HG03025 (cell line): ENCODE results near the gene DLG1.
"Not testable (repeated sequence)": the region's sequence is repeated elsewhere in the genome, so short reads cannot be mapped to it uniquely, and the experiment has no call there.

ENCODE experiments used
- ATAC-seq: cut with Tn5 transposase; IDR thresholded peaks from one replicate; pipeline ENCODE4 v1.9.1; 2021; ENCODE audit warnings: mild to moderate bottlenecking, moderate library complexity; ENCODE audit not compliant: unreplicated experiment, low FRiP score

The DLG1 gene

DNA sequence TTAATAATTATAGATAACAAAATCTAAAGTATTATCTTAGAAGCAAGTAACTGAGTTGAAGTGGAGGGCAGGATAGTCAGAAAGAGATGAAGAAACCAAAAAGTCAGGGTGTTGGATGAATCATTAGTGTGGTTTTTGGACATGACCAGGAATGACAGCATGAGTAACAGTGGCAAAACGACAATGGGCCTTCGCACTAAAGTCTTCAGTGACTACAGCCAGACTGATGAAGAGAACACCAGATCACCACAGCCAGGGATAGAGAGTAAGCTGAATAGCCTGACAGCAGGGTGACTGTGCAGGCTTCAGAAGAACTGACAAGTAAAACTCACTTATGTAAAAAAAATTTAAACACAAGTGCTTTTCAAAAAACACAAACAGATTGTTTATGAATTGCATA, 172.8 kb downstream of the DLG1 start:
- ATAC-seq: no peak

GRCh38 chr3:197124713-197125112, 173.7 kb downstream of the DLG1 start:
- no peak for ATAC-seq

GRCh38 chr3:197122394-197122793, 176.0 kb downstream of the DLG1 start:
- no peak for ATAC-seq

DNA sequence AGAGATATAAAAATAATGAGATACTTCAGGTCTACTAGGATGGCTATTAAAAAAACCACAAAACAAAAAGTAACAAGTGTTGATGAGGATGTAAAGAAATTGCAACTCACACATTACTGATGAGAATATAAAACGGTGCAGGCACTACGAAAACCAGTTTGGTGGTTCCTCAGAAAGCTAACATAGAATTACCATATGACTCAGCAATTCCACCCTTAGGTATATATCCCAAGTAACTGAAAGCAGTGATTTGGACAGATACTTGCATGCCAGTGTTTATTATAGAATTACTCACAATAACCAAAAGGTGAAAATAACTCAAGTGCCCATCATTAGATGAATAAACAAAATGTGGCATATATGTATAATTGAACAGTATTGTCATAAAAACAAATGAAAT, 181.3 kb downstream of the DLG1 start:
- ATAC-seq: no peak

- ATAC-seq: no peak
These were observed 184.4 kb downstream of the DLG1 start for GRCh38 chr3:197114007-197114406.

GRCh38 chr3:197111685-197112084, 186.7 kb downstream of the DLG1 start:
- no peak for ATAC-seq

DNA sequence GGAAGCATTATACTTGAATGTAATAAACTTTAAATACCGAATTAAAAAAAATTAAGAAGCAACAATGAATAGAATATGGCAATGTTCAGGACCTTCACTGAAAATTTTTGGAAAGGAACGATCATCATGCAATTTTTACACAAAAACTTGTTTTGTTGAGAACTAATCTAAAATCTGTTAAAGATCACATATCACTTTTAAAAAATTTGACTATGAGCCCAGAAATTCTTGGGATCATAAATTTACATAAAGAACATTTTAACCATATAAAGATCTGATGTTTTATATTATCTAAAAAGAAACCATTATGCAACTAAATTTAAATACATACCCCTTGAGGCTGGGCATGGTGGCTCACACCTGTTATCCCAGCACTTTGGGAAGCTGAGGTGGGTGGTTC, 192.6 kb downstream of the DLG1 start:
- ATAC-seq: no peak

GRCh38 chr3:197104738-197105137, 193.7 kb downstream of the DLG1 start:
- no peak for ATAC-seq

DNA sequence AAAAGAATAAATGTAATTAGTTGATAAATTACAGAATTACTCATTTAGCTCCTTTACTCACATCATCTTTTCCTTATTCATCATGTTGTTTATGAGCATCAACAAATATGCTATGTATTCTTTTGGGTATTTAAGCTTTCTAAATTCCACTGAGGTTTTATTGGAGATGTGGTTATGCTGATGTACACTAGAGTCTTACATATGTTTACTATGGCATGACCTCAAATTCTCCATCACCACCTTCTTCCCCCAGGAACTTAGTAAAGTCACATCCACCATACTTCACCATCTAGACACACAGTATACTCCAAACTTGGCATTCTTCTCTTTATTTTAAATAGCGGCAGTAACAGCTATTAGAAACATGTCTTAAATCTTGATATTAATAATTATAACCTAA, 194.6 kb downstream of the DLG1 start:
- ATAC-seq: no peak

DNA sequence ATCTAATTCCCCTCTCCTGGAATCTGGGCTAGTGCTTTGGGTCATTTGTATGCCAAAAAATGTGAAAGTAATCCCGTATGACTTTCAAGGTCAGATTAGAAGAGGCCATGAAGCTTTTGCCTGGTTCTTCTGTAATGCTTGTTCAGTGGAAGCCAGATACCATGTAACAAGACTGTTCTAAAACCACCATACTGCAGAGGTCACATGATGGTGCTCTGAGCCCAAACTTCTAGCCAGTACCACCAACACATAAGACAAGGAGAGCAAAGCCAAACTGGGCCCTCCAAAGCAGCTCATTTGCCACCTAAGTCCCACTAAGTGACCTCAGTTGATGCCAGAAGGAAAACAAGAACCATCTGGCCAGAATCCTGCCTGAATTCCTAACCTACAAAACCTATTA, 204.5 kb downstream of the DLG1 start:
- no peak for ATAC-seq

DNA sequence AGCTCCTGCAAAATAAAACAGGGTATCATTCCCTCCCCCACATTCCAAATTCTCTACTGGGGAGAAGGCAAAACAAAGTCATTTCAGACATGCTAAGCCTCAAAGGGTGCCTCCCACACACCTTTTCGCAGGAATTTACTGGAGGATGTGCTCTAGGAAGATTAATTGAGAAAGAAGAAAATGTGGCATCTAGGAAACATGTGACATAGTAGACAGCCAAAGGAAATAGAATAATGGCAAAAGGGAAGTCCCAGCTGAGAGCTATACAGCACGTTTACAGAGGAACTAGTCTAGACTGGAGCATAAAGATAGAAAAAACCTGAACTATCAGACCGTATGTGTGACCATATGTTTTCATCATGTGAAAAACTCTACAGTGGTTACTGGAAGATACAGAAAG, 210.0 kb downstream of the DLG1 start:
- no peak for ATAC-seq

- no peak for ATAC-seq
These were observed 213.3 kb downstream of the DLG1 start for GRCh38 chr3:197085137-197085536.

- no peak for ATAC-seq
These were observed 214.9 kb downstream of the DLG1 start for GRCh38 chr3:197083486-197083885.

GRCh38 chr3:197082871-197083270, 215.5 kb downstream of the DLG1 start:
- no peak for ATAC-seq

DNA sequence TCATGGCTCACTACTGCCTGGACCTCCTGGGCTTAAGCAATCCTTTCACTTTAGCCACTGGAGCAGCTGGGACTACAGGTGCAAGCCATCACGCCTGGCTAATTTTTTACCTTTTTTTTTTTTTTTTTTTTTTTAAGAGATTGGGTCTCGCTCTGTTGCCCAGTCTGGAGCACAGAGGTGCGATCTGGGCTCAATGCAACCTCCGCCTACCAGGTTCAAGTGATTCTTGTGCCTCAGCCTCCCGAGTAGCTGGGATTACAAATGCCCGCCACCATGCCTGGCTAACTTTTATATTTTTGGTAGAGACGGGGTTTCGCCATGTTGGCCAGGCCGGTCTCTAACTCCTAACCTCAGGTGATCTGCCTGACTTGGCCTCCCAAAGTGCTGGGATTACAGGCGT, 218.1 kb downstream of the DLG1 start:
- ATAC-seq: no peak

- ATAC-seq: no peak
These were observed 222.0 kb downstream of the DLG1 start for GRCh38 chr3:197076415-197076814.

- no peak for ATAC-seq
These were observed 230.3 kb downstream of the DLG1 start for GRCh38 chr3:197068077-197068476.

- ATAC-seq: no peak
These were observed 233.6 kb downstream of the DLG1 start for GRCh38 chr3:197064771-197065170.

DNA sequence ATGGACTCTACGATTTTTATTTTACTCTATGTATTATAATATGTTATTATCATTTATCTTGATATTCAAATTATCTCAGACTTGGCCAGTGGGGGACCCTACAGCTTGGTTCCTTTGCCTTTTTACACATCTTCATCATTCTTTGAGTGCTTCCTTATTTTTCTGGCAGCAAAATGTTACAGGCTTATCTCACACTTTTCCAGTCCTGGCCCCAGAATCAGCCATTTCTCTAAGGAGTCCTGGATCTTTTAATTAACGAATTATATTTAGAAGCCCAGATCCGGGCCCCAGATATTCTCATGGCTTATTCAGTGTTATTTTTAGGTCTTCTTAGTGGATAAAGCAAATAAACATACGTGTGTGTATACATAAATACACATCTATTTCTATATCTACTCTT, 236.0 kb downstream of the DLG1 start:
- no peak for ATAC-seq

DNA sequence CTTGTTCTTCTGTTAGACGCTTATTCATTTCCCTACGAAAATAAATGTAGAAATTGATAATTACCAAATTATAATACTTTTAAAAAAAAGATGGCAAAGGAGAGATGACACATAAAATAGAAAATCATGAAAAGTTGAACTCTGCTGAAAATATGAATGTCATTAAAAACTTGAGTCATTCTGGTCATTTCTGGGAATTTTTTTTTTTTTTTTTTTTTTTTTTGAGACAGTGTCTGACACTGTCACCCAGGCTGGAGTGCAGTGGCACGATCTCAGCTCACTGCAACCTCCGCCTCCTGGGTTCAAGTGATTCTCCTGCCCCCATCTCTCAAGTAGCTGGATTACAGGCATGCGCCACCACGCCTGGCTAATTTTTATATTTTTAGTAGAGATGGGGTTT, 246.8 kb downstream of the DLG1 start:
- ATAC-seq: not testable (repeated sequence)

DNA sequence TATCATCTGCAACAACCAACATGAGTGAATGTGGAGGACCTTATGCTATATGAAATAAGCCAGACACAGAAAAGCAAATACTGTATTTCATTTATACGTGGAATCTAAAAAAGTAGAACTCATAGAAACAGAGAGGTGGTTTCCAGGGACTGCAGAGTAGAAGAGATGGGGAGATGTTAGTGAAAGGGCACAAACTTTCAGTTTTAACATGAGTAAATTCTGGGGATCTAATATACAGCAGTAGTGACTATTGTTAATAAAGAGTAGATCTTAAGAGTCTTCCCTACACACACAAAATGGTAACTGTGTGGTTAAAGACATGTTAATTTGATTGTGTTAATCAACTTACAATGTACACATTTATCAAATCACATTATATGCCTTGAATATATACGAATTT, 247.9 kb downstream of the DLG1 start:
- no peak for ATAC-seq

DNA sequence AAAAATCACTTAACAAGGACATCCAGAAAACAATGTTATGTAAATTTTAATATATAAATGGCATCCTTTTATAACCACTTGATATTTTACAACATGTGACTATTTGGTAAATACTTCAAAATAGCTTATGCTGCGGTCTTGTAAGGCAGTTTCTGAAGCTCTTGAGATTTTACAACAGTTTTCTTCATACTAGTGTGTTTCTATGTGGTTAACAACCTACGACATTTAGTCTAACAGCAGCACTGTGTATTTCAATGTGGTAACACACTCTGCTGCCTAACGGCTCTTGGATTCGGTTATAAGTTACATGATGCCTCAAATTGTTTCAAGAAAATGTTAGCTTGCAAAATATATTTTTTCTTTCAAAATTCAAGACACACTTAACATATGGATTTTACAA, 255.9 kb downstream of the DLG1 start:
- ATAC-seq: no peak

DNA sequence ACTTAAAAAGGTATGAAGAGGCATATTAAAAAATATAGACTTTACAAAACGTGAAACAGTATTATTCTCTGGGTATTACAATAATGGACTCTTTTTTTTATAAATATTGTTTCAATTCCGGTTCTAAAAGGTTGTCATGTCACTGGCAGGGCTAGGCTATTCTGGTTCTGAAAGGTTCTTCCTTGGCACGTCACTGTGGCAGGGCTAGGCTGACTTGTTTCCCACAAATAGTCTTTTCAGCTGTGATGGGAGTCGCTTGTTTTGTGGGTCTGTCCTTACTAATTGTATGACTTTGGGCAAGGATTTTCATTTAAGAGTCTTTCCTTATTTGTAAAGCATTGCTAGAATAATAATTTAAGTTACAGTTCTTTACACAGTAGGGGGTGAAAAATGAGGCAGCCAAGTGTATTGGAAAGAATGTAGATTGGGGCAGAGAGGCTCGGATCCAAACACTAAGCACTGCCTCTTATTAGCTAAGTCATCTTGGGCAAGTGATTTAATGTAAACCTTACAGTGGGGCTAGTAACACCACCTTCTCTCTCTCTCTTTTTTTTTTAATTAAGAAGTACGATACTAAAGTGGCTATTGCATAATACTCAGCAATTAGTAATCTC, 256.4 kb downstream of the DLG1 start:
- no peak for ATAC-seq
